Bronchial epithelial cell (primary cell): ENCODE measurements around the gene SLC8A1. TPM values are rescaled to one million over a fixed set of nuclear protein-coding genes. Genes with fewer than 3 reads are reported as not detected.

Experiments
- DNase-seq: peaks from one replicate; pipeline ENCODE4 v3.0.0-alpha.2; 2010; ENCODE audit warnings: low read depth
- FAIRE-seq: peaks from 2 replicates; lab custom pipeline; 2011; peaks lifted over from hg19 to GRCh38; lab: Jason Lieb, UNC
- H3K27me3 ChIP-seq: 2 replicates; pipeline ENCODE4 v1.5.1; 2011; ENCODE audit warnings: low read length; ENCODE audit not compliant: control insufficient read depth, insufficient read depth
- H3K36me3 ChIP-seq: 2 replicates; pipeline ENCODE4 v1.5.1; 2011; ENCODE audit warnings: low read length; ENCODE audit not compliant: control insufficient read depth, insufficient read depth
- H3K4me3 ChIP-seq: 2 replicates; pipeline ENCODE4 v1.5.1; 2011; ENCODE audit warnings: mild to moderate bottlenecking, low read depth, low read length, control low read depth
- total RNA-seq: library from RNA; depleted of rRNA; stranded (reverse); fragments of >200 nt; gene quantifications from 2 replicates; pipeline ENCODE4 v1.2.1, GENCODE V29; 2014
- TF ChIP-seq, protein P1 (sequence below): IDR thresholded peaks from 2 replicates; pipeline ENCODE4 v1.5.1; 2011; ENCODE audit warnings: mild to moderate bottlenecking, moderate library complexity, low read length, control low read depth, inconsistent platforms; ENCODE audit not compliant: insufficient read depth, severe bottlenecking

SLC8A1 gene
- total RNA-seq, 1 donor from 2014 or later: 3.7 TPM

DNA sequence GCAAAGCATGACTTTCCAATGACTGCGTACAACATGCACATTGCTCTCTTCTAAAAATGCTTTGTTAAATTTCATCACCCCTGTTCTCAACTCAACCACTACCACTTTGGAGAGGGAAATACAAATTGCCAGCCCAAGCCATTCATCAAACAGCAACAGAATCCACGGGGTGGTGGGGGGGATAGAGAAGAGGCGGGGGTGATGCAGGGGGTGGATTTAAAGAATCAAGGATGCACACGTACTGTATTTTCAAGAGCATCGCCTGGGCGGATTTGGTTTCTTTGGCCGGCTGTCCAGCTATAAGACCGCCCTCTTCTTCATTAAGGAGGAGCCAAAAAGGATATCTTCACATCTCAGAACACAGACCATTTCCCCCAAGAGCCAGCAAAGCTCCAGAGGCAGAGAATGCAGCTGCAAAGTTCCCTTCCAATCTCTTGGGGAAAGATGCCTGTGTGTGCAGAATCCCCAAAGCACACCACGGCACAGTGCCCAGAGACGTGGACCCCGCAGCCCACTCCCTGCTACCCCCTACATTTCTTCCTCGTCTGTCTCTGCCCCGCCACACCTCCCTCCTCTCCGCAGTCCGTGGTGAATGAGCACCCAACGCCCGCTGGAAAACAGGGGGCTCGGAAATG is 977 bp downstream of the SLC8A1 start:
- peak; percentile 29 for DNase-seq
- no peak for FAIRE-seq

DNA sequence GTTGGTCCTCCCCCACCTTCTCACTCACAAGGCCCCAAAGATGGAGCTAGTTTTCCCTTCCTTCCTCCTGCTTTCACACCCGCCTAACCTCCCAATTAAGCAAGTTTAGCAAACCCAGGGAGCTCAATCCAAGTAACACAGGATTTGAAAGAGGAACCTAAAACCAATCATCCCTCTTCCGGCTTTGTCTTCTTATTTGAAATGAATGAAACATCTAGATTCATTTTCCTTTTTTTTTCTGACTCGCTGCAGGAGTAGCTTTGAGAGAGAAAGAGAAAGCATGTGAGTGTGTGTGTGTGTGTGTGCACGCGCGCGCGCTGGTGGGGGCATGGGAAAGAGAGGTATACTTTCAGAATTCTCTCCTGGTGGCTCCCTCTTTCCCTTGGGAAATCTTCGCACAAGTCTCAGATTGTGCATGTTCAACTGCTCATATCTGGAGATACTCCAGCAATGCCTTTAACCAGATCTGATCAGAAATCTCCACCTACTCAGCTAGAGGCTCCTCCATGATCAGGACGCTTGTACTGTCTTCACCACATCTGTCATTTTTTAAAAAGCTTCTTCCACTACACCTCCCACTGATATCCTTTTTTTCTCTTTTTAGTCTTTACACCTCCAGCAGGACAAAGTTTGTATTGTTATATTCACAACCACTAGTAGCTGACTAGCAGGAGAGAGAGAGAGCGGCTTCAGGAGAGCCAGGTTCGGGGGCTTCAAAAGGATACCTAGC is 1.7 kb downstream of the SLC8A1 start:
- Histone ChIP-seq H3K36me3 (no peaks in the 10 kb centered on the region), H3K27me3 (no peaks in the 10 kb centered on the region), H3K4me3 (no peak overlapping the region)
- DNase-seq (no peak), FAIRE-seq (no peak)
- TF ChIP-seq, protein P1, sequence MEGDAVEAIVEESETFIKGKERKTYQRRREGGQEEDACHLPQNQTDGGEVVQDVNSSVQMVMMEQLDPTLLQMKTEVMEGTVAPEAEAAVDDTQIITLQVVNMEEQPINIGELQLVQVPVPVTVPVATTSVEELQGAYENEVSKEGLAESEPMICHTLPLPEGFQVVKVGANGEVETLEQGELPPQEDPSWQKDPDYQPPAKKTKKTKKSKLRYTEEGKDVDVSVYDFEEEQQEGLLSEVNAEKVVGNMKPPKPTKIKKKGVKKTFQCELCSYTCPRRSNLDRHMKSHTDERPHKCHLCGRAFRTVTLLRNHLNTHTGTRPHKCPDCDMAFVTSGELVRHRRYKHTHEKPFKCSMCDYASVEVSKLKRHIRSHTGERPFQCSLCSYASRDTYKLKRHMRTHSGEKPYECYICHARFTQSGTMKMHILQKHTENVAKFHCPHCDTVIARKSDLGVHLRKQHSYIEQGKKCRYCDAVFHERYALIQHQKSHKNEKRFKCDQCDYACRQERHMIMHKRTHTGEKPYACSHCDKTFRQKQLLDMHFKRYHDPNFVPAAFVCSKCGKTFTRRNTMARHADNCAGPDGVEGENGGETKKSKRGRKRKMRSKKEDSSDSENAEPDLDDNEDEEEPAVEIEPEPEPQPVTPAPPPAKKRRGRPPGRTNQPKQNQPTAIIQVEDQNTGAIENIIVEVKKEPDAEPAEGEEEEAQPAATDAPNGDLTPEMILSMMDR: no peak

More for the DNA sequence above, 977 bp downstream of the SLC8A1 start:
- Histone ChIP-seq H3K4me3 (peak overlapping the region; percentile 42), H3K27me3 (no peaks in the 10 kb centered on the region), H3K36me3 (no peaks in the 10 kb centered on the region)
- TF ChIP-seq, protein P1: no peak

DNA sequence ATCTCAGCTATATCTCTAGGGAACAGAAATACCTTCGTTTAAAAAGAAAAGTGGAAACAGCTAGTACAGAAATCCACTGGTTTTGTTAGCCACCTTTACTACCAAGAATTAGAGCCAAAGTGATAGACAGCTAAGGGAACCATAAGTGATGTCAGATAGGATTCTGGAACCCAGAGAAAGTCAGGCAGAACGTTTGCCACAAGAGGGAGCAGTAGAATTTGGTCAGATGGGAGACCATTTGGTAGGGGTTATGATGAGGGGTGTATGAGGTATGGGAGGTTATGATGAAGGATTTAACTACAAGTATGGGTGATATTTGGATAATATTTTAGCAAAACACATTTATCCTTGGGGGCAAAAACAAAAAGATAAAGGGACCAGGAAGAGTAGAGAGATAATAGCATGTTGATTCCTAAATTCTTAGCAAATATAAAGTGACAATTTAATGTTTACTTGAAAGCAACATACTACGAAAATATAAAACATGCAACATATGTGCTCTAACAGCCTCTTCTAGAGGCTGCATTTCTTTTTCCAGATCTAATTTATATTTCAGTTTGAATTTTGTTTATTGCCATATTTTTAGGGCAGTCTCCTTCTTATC is 3.3 kb downstream of the SLC8A1 start:
- DNase-seq: peak; percentile 37
- TF ChIP-seq, protein P1: peak; percentile 51
- no peaks in the 10 kb centered on the region for H3K27me3 ChIP-seq
- H3K4me3 ChIP-seq: no peak overlapping the region
- no peaks in the 10 kb centered on the region for H3K36me3 ChIP-seq
- FAIRE-seq: no peak

DNA sequence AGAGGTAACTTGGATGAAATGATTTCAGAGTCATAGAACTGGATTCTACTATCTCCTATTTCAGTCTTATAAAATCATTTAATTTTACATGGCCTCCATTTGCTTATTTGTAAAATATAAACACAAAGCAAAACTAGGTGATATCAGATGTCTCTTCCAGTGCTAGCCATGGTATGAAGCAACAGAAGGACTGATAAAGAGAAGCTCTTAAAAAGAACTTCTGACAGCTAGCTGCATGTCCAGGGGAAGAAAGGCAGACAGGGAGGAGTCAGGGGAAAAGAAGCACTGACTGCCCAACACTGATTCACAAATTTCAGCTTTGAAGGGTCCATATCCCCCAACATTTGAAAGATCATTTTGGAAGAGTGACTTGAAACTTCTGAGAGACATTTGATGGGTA is 6.4 kb downstream of the SLC8A1 start:
- Histone ChIP-seq H3K36me3 (no peaks in the 10 kb centered on the region), H3K4me3 (no peak overlapping the region), H3K27me3 (no peaks in the 10 kb centered on the region)
- FAIRE-seq (no peak), DNase-seq (no peak)
- TF ChIP-seq, protein P1: no peak

DNA sequence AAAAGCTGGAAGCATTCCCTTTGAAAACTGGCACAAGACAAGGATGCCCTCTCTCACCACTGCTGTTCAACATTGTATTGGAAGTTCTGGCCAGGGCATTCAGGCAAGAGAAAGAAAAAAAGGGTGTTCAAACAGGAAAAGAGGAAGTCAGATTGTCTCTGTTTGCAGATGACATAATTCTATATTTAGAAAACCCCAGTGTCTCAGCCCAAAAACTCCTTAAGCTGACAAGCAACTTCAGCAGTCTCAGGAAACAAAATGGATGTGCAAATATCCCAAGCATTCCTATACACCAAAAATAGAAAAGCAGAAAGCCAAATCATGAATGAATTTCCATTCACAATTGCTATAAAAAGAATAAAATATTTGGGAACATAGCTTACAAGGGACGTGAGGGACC is 11.1 kb downstream of the SLC8A1 start:
- Histone ChIP-seq H3K27me3 (no peaks in the 10 kb centered on the region), H3K4me3 (no peak overlapping the region), H3K36me3 (no peaks in the 10 kb centered on the region)
- FAIRE-seq (no peak), DNase-seq (no peak)
- TF ChIP-seq, protein P1: no peak
